Activated CD4-positive, alpha-beta T cell treated with anti-CD3 and anti-CD28 coated beads, Interleukin-2, Interleukin-6, amounts not matched to agents 100 ng/mL and 50 ng/mL, durations not matched to agents 16 hours and 8 hours (primary cell): Measurements from ENCODE around the gene FILIP1L.

Source experiments
- DNase-seq: peaks from one replicate; pipeline ENCODE4 v3.0.0-alpha.2; 2020

FILIP1L gene

DNA sequence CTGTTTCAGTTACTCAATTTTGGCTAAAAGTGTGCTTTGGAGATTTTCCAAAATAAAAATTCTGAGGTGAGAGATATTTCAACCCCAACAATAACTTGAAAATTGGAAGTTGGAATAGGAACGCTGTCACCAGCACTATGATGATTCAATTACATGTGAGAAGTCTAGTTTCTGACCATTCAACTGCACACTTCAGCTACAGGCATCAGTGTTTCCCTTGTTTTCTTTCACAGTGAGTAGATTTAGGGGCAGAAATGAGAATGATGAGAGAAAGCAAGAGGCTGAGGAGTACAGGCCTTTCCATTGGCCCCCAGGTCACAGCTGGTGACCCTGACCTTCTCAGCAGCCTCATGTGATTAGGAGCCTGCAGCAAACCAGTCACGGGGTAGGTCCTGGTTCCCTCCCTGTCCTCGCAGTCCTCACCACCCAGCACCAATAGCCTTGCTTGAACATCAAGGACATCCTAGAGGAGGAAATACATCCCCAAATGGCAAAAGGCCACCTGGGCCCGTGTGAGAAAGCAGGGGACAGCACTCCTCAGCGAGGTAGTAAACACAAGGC, 10.0 kb upstream of the FILIP1L start:
- no peak for DNase-seq

- DNase-seq, result no peak
These were observed 8.8 kb upstream of the FILIP1L start for GRCh38 chr3:100123112-100123511.

DNA sequence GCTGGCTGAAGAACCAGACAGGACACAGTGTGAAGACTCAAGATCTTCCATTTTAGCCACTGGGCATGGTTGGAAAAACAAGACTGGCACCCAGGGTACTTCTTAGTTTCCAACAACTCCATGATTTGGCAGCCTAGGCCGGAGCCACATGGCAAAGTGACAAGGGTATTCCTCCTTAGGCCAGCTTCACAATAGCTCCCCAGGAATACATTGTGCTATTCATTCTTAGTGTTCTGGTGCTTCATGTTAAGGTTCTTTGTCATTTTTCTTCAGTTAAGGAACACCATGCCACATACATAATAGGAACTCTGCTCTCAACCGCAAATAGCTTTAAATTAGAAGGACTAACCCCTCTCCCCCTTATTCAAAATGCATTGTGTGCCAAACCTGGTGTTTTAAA, 8.0 kb upstream of the FILIP1L start:
- DNase-seq, result no peak

- DNase-seq, result no peak
These were observed 6.4 kb upstream of the FILIP1L start for GRCh38 chr3:100120693-100121092.

DNA sequence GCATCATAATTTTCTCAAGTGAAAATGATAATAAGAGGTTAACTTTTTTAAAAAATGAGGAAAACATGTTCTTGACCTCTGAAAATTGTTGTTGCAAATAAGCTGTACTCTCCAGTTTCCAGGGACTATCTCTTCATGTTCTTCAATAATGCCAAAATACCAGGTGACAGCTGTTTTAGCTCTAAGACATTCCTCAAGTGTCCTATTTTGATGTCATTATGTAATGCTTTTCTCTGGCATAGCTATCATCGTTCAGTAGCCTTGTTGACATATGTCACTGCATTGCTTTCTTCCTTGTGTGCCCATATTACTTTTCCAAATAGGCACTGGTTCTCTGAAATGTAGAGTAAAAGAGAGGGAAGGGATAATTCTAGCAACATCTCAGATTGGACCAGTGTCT, 5.7 kb upstream of the FILIP1L start:
- no peak for DNase-seq

DNA sequence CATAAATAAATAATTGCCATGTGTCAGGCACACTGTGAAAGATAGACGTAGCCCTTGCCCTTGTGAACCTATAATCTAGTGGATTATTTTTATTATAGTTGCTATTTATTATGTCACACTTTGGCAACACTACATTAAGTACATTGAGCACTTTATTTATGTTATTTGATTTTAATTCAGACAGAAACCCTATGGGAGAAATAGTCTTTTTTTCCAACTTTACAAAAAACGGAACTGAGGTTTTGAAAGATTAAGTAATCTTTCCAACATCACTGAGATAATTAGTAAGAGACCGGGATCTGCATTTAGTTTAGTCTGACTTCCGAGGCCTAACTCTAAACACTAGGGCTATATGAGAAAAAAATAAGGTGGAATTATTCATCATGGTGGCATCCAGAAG, 2.8 kb upstream of the FILIP1L start:
- no peak for DNase-seq

GRCh38 chr3:100113723-100114412, 433 bp downstream of the FILIP1L start:
- DNase-seq, result no peak

GRCh38 chr3:100111728-100112127, 2.6 kb downstream of the FILIP1L start:
- DNase-seq, result no peak

- DNase-seq, result no peak
These were observed 4.1 kb downstream of the FILIP1L start for GRCh38 chr3:100110162-100110561.

DNA sequence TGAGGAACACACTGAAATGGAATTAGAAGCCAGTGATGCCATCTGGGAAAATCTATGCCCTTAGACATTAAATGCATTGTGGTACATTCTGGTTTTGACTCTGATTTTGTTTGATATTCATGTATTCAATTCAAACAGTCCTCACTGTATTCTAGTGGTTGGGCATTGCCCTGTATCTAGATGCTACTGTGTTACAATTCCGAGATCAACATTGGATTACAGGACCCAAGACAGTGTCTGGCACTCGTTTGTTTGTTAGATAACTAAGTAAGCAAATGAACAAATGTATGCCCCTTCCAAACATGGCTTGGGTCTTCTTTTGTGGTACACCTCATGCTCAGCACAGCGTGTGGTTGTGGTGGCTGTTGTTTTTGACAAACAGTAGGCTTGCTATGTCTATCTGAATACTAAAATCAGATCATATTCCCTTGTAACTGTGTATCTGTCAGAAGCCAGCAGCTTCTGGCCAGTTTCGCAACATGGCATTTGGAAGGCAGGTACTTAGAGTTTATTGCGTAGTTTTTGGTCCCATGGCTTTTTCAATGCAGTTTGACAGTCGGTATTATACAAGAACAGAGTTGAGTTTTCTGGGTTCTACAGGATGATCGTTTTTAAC, 5.7 kb downstream of the FILIP1L start:
- no peak for DNase-seq

- DNase-seq, result no peak
These were observed 7.0 kb downstream of the FILIP1L start for GRCh38 chr3:100107221-100107814.

DNA sequence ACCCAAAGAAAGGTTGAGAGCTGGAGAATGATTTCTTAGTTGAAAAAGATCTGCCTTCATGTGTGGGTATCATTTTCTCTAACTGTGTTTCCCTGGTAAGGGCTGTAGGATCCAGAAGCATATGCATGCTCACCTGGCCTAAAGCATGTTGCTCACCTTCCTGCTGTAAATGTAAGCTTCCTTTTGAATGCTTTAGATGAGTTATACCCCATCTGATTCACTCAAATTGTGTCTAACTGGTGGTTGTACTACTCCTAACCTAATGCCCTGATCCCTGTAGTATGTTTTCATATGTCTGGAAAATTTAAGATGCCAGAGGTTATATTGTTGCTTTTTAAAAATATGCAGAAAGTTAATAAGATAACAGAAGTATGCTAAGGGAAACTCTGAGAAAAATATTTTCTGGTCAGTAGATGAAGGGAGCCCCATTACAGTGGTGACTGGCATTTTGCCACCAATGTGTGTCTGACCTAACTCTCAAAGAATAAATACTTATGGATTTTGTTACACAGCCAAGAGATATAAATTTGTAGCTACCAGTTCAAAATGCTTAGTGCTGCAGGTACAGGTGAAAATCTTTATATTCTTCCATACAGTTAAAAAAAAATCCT, 7.7 kb downstream of the FILIP1L start:
- no peak for DNase-seq

GRCh38 chr3:100106094-100106493, 8.2 kb downstream of the FILIP1L start:
- DNase-seq, result no peak

DNA sequence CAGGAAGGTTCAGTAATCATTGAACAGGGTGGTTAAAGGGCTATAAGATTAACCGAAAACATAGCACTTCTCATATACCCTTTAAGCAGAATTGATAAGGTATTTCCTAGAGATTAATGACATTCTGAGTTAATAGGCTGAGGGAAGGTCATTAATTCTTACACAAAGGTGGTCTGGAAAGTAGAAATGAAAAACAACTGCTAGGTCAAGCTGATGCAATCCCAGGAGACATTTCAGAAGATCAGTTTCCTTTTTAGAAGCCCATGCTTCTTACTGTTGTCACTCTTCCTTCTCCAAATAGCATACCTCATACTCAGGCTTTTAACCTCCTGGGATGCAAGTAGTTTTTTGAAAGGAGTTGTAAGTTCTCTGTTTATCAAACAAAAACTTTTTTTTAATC, 8.8 kb downstream of the FILIP1L start:
- DNase-seq, result peak; percentile 45

DNA sequence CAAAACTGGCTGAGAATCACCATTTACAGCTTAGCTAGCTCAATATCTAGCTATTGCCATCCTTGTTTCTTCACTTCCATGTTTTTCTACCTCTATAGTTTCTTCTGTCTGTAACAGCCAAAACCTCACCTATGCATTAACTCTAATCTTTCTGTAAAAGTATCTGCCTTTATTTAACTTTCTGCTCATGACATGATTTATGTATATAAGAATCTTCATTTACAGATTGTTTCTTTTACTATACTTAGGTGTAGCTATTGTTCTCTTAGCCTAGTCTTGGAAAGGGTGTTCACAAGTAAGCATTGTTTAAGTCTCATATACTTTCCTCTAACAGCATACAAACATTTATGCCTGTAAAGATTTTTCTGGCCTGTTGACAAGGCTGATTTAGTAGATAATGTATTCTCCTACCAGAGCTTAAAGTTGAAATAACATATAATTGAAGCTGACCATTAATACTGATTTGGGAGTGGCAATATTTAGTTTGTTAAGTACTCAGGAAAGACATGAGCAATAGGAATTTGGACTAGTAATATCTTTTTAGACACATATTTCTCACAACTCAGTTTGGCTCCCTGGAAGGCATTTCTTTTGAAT, 9.4 kb downstream of the FILIP1L start:
- no peak for DNase-seq

DNA sequence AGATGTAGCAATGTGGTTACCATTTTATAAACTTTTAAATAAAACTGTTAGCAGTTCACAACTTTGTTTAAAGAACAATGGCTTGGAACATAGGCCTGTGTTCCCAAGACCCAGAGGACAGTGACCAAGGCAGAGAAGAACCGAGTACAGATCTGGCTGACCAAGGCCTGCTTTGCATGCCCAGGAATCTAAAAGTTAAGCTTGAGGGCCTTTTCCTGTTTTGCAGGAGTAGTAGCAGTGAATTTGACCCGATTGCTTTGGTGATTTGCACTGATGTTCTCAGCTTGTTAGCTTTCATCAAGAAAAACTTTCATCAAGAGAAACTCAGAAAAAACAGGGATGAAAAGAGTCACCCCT, 9.9 kb downstream of the FILIP1L start:
- no peak for DNase-seq

DNA sequence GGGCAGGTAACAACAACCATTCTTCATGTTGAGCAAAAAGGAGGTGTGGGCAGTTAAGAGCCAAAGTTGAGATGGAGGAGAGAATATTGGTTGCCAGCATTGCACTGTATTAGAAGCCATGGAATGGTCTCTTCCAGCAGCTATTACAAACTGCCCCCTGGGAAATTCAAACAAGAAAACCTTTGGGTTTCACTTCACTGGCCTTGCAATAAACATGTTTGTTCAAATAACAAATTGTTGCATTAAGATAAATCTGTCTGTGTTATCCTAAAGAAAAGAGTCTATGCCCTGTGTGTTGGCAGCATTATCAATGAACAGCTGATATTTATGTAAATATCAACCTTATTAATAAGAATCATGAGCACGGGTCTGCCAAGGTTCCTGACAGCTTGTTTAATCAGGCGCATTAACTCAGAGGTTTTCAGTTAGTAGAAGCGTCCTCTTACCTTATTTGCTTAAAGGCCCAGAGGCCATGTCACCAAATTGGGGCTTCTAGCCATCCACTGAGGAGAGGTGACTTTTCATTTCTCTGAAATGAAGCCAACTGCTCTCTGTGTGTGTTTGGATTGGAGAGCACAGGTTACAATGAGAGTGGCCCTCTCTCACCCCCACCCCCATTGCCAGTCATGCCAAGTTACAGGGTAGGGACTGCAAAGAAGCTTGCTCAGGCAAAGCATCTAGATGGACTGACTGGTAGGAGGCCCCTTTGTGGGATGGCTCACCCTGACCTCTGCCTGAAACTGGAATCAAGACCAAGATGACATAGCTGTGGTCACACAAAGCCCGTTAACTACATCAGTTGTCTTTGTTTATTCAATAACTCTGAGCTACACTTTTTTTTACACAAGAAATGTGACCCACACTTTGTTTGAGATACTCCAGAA, 10.5 kb downstream of the FILIP1L start:
- DNase-seq, result peak; percentile 14

DNA sequence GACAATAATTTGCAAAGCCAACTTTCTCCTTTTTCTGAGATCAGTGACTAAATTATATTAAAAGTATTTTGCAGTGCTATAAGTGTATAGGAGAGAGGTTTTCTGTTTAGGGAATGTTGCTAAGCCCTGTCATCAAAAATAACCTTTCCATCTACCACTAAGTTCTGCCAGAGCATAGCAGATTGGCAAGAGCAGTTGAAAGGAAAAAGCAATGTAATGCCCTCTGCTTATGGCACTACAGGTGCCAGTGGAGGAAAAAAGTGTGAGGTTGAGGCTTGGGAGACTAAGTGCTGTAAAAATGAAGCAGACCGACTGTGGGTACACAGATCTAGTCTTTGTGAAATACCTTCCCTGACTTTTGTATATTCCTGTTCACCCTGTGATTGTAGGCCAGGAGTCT, 11.5 kb downstream of the FILIP1L start:
- DNase-seq, result no peak

GRCh38 chr3:100100425-100100824, 13.9 kb downstream of the FILIP1L start:
- no peak for DNase-seq

- no peak for DNase-seq
These were observed 14.7 kb downstream of the FILIP1L start for GRCh38 chr3:100099621-100100020.

- DNase-seq, result no peak
These were observed 15.6 kb downstream of the FILIP1L start for GRCh38 chr3:100098784-100099070.

GRCh38 chr3:100097919-100098783, 16.1 kb downstream of the FILIP1L start:
- DNase-seq, result no peak
